GM12801 (cell line): ENCODE results near the gene NTPCR.

Experiments used
- TF ChIP-seq, protein P1 (sequence below): IDR thresholded peaks from one replicate; pipeline ENCODE4 v1.5.1; 2011; ENCODE audit warnings: control low read depth; ENCODE audit not compliant: insufficient read length; ENCODE audit errors: extremely low read depth

NTPCR gene

DNA sequence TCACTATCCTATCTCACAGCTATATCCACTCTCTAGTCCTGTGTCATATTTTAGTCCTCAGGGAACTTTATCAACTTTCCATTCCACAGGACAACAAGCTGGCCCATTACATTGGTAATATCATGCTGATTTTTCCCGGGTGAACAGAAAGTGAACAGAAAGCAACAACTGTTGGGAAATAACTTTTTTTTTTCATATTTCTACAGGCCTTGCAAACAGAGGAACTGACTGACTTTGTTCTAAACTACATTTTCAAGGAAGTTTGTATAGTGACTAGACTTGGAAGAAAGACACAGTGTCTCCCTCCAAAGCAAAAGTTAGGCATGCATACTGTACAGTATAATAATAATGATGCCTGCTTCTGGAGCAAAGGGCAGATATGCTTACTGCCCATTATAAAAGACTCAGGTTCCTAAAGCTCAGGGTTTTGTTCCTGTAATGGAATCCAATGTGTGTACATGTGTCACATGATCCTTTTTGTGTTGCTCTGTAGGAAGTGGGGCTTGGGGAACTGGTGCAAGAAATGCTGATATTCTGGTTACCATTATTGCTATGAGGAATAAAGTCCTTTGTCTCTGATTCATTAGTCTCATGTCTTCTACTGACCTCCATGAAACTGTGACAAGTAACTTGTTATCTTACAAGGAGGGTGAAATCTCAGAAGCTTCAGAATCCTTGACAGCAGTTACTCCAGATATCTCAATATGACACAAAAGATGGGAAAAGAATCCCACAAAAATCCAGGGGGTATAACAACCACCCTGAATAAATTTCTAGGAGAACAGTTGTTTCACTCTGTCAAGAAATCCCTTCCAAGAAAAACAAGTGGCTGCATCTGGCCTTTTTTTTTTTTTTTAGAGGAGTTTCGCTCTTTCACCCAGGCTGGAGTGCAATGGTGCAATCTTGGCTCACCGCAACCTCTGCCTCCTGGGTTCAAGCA lies 17.7 kb upstream of the NTPCR start:
- TF ChIP-seq, protein P1, sequence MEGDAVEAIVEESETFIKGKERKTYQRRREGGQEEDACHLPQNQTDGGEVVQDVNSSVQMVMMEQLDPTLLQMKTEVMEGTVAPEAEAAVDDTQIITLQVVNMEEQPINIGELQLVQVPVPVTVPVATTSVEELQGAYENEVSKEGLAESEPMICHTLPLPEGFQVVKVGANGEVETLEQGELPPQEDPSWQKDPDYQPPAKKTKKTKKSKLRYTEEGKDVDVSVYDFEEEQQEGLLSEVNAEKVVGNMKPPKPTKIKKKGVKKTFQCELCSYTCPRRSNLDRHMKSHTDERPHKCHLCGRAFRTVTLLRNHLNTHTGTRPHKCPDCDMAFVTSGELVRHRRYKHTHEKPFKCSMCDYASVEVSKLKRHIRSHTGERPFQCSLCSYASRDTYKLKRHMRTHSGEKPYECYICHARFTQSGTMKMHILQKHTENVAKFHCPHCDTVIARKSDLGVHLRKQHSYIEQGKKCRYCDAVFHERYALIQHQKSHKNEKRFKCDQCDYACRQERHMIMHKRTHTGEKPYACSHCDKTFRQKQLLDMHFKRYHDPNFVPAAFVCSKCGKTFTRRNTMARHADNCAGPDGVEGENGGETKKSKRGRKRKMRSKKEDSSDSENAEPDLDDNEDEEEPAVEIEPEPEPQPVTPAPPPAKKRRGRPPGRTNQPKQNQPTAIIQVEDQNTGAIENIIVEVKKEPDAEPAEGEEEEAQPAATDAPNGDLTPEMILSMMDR = no peak

DNA sequence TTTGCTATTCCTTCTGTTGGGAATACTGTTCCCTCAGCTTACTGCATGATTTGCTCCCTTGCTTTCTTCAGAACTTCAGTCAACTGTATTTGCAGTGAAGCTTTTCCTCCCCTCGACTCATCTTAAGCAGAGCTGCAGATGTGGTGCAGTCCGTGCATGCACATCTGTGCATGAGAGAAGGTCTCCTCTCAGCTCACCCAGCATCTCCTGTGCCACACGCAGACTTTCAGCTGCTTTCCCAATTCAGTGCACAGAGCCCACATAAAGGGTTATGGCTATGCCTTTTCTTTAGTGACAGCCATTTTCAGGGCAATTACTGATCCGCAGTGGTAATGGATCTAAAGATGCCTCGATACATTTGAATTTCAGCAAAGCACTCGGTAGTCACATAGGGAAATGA lies 13.5 kb upstream of the NTPCR start:
- TF ChIP-seq, protein P1 = no peak

DNA sequence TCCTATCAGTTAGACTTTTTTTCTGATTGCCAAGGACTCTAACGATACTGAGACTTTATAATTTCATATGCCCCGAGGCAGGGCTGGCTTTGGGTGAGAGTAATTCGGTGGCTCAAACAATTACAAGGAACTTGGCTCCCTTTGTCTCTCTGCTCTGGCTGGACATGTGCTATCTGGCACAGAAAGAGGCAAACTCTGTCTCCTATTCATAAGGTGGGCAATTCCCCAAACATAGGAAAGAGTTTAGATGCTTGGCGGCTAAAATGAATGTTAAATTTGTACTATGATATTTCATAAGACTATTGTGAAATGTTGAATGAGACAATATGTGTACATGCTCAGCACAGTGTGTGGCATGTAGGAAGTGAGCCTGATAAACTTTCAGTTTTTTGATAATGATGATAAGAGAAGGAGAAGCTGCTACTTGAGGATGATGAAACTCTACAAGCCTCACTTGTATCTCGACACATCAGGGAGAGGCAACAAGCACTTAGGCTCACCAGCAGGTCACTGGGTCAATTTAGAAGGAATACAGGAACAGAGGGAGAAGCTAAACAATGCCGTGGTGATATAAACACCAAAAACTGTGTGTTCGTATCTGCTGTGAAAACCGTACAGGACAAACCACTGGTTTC lies 12.6 kb upstream of the NTPCR start:
- TF ChIP-seq, protein P1 = no peak

DNA sequence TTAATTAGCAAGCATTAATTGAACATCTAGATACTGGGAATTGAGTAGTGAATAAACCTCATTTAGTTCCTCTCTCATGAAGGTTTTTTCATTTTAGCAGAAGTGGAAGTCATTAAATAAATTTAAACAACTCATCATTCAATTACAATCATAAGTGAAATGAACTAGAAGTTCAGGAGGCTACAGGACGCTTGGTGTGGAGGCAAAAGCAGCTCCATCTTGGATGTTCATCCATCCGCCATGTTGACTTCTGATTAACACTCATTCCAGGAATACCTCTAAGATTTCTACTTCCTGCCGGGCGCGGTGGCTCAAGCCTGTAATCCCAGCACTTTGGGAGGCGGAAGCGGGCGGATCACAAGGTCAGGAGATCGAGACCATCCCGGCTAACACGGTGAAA lies 11.5 kb upstream of the NTPCR start:
- TF ChIP-seq, protein P1 = no peak

DNA sequence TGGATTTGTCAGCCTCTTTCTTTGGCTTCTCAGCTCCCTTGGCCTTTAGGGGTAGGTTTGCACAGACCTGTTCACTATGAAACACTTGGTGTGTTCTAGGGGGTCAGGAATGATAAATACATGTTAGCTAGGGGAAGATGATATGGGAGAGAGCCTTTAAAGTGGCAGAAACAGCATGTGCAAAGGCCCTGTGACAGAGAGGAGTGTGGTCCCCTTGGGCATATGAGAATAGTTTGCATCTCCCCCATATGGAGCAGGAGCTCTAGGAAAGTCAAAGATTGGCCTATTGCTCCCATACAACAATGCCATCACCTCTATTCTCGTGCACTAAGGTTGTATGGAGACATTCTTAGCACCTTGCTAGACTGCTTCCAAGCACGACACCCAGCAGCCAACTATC lies 10.7 kb upstream of the NTPCR start:
- TF ChIP-seq, protein P1 = no peak

DNA sequence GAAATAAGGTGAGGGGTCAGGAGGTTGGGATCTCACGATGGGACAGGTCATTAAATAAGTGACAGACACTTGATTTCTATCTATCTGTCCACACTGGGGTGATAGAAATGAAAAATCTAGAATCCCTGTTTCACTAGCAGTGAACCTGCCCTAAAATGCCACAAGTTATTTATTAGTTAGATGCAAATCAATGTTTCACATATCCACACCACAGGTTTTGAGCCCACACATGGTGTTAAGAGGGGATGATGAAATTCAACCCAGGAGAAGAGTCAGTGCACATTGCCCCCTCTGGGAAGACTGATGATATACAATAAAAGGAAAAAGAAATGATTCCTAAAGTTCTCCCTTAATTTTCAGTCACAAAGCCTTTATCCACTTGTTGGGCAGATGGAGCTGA lies 10.1 kb upstream of the NTPCR start:
- TF ChIP-seq, protein P1 = no peak

DNA sequence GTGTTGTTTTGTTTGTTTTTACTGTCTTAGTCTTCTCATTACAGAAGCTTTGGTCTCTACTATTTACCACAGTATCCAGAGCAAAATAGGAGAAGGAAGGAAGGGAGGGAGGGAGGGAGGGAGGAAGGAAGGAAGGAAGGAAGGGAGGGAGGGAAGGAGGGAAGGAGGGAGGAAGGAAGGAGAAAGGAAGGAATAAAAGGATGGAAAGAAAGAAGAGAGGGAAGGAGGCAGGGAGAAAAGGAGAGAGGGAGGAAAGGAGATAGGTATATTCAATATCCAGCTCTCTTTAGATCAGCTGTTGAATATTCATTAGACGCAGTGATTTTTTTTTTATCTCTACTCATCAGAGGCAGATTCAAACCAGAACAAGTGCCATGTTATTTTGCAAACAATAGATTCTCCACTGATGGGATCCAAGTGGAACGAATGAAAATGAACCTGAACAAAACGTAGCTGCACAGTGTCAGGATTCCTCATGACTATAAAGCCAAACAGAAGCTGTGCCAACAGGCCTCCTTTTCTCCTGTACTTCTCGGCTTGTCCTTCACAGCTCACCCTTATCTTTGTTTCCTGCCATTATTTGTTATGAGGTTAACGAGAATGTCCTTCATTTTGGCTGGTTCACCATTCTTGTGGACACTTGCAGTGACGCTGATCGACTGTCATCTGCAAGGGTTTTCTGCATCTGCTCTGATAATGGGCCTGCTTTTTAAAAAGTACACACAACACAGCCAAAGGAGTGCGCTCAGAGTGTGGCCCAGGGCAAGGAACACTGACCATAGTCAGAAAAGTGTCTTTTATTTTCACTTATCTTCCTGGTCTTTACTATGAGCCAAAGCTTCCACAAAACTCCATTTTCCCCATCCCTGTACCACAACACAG lies 7.8 kb upstream of the NTPCR start:
- TF ChIP-seq, protein P1 = no peak
